NCI-H2196 treated with DMSO at 0.1 percent for 48 hours (cell line): ENCODE measurements around the gene CHAF1A.

ENCODE experiments used
- DNase-seq: peaks from one replicate; lab custom pipeline; 2025; ENCODE audit not compliant: unreplicated experiment; lab: John Stamatoyannopoulos, UW

Gene CHAF1A

GRCh38 chr19:4432918-4433506, 30.6 kb downstream of the CHAF1A start:
- no peak for DNase-seq

- DNase-seq: no peak
These were observed 32.0 kb downstream of the CHAF1A start for GRCh38 chr19:4434391-4434790.

GRCh38 chr19:4436231-4436630, 33.8 kb downstream of the CHAF1A start:
- DNase-seq: no peak

GRCh38 chr19:4437103-4437502, 34.7 kb downstream of the CHAF1A start:
- no peak for DNase-seq

- DNase-seq: no peak
These were observed 36.8 kb downstream of the CHAF1A start for GRCh38 chr19:4439243-4439642.

GRCh38 chr19:4441994-4442818, 39.8 kb downstream of the CHAF1A start:
- DNase-seq: no peak

GRCh38 chr19:4442819-4443146, 40.3 kb downstream of the CHAF1A start:
- no peak for DNase-seq

GRCh38 chr19:4443188-4443587, 40.7 kb downstream of the CHAF1A start:
- DNase-seq: no peak

GRCh38 chr19:4443966-4444764, 41.7 kb downstream of the CHAF1A start:
- DNase-seq: no peak

GRCh38 chr19:4444765-4445741, 42.6 kb downstream of the CHAF1A start:
- no peak for DNase-seq

- DNase-seq: no peak
These were observed 43.7 kb downstream of the CHAF1A start for GRCh38 chr19:4445963-4446703.

GRCh38 chr19:4446704-4447200, 44.3 kb downstream of the CHAF1A start:
- DNase-seq: no peak

- no peak for DNase-seq
These were observed 45.1 kb downstream of the CHAF1A start for GRCh38 chr19:4447327-4448146.

- DNase-seq: no peak
These were observed 45.9 kb downstream of the CHAF1A start for GRCh38 chr19:4448147-4448985.

GRCh38 chr19:4449022-4449638, 46.7 kb downstream of the CHAF1A start:
- DNase-seq: no peak

- no peak for DNase-seq
These were observed 47.2 kb downstream of the CHAF1A start for GRCh38 chr19:4449639-4450028.

GRCh38 chr19:4452230-4452990, 50.0 kb downstream of the CHAF1A start:
- DNase-seq: no peak
